Heart right ventricle (tissue), 16 donors: ENCODE measurements around the gene RALY. TPM values are rescaled to one million over a fixed set of nuclear protein-coding genes. Genes with fewer than 3 reads are reported as not detected.

ENCODE experiments used
- ATAC-seq, 8 donors: fragments of 200-7000 bp; cut with Tn5 transposase; one replicate each; pipeline ENCODE4 v1.9.1; 2020; ENCODE audit warnings: mild to moderate bottlenecking in 8 of 8, moderate library complexity in 8 of 8, moderate number of reproducible peaks in 1 of 8
- DNase-seq, 2 donors: peaks; one replicate each; pipeline ENCODE4 v3.0.0-alpha.2; 2020
- H3K27ac ChIP-seq, 10 donors: fragments of 200-600 bp; sonication (generic) in 2 of 10; one replicate each; pipeline versions ENCODE4 v1.5.0 to v1.8.0; 2020 to 2022; ENCODE audit warnings: mild to moderate bottlenecking in 3 of 10
- H3K27me3 ChIP-seq, 7 donors: fragments of 200-600 bp; one replicate each; pipeline ENCODE4 v1.8.0; 2021 to 2022; ENCODE audit warnings: mild to moderate bottlenecking in 2 of 7
- H3K36me3 ChIP-seq, 9 donors: fragments of 200-600 bp; sonication (generic) in 1 of 9; one replicate each; pipeline versions ENCODE4 v1.5.0 to v1.8.0; 2020 to 2022; ENCODE audit warnings: mild to moderate bottlenecking in 2 of 9
- H3K4me1 ChIP-seq, 9 donors: fragments of 200-600 bp; sonication (generic) in 1 of 9; one replicate each; pipeline versions ENCODE4 v1.5.0 to v1.8.0; 2020 to 2022; ENCODE audit warnings: mild to moderate bottlenecking in 4 of 9
- H3K4me3 ChIP-seq, 10 donors: fragments of 200-600 bp; sonication (generic) in 2 of 10; one replicate each; pipeline versions ENCODE4 v1.5.0 to v1.8.0; 2020 to 2022; ENCODE audit warnings: mild to moderate bottlenecking in 7 of 10, moderate library complexity in 2 of 10
- H3K9me3 ChIP-seq, 11 donors: fragments of 200-600 bp in 10 of 11; sonication (generic) in 2 of 11; one replicate each; pipeline versions ENCODE4 v1.5.0 to v1.8.0; 2013 to 2022; ENCODE audit warnings: mild to moderate bottlenecking in 2 of 11, control low read depth in 1 of 11, moderate library complexity in 1 of 11
- WGBS, 2 donors: extraction: QIAGEN DNeasy Blood & Tissue Kit; methylation state at CpG; one replicate each; pipeline ENCODE4 v1.1.7; 2013; ENCODE audit warnings: inconsistent platforms in 1 of 2; 5-methylcytosine and 5-hydroxymethylcytosine counted together
- intact Hi-C, 10 donors: fragments of 100-400 bp; cut with DNase I; formaldehyde crosslinking; loops; one replicate each; pipeline versions ENCODE4 v1.11.1 to v1.14.2; 2022
- polyA plus RNA-seq, 2 donors: library from polyadenylated mRNA; stranded (reverse); fragments of 200-250 nt; gene quantifications; one replicate each; pipeline ENCODE4 v1.2.3, GENCODE V29; 2013
- total RNA-seq, 10 donors: library from RNA; stranded (reverse); fragmentation: NEBNext Ultra II Directional in 3 of 10; extraction: Animal tissue kit (Norgen Biotek cat#: 25700) in 3 of 10; gene quantifications; one replicate each; pipeline versions ENCODE4 v1.2.1 to v1.2.4, GENCODE V29; 2021 to 2023
- TF ChIP-seq, protein P1 (sequence below), 9 donors: fragments of 200-600 bp; sonication (generic) in 2 of 9; IDR thresholded peaks; one replicate each; pipeline versions ENCODE4 v1.5.0 to v1.8.0; 2021 to 2022; ENCODE audit warnings: antibody characterized with exemption in 9 of 9, mild to moderate bottlenecking in 5 of 9, moderate library complexity in 1 of 9
- donor health status: Arrhythmogenic right ventricular cardiomyopathy.
- donor health status: ischemic (EF 13 %, LVEDD 7.1; RV severe dilation, severe dysfunction).
- donor health status: healthy with polysubstance abuse.
- donor health status: DM: no; HTN: yes; CAD: no.
- donor health status: DM: no; HTN: no; CAD: no.
- donor health status: ischemic (EF 25% LVEDD 6.9; RV normal size, moderate dysfunction).
- donor health status: ischemic (EF 25% LVEDD 5.7; RV mildly dilated, moderate dysfunction).
- donor health status: healthy.
- donor health status: DM: yes; HTN: yes; CAD: no.
- donor health status: Ischemic cardiomyopathy.
- donor health status: ischemic (EF 35%, LVEDD 5.7; RV mildly dilated, moderate dysfunction).
- donor health status: nonischemic (EF 11% LVEDD 7.7; RV severe dilation, severe dysfunction).
- donor health status: DM: yes; HTN: yes; CAD: no.
- donor health status: PGD.
- donor health status: ischemic (EF 29% LVEDD 5.4; RV normal size, mild dysfunction).
- donor health status: nonischemic (EF 23%, LVEDD 6.1; RV moderate dilation, normal function).

RALY gene
- total and polyA plus RNA-seq, 12 donors, result 84.3 to 234 (median 104) TPM

DNA sequence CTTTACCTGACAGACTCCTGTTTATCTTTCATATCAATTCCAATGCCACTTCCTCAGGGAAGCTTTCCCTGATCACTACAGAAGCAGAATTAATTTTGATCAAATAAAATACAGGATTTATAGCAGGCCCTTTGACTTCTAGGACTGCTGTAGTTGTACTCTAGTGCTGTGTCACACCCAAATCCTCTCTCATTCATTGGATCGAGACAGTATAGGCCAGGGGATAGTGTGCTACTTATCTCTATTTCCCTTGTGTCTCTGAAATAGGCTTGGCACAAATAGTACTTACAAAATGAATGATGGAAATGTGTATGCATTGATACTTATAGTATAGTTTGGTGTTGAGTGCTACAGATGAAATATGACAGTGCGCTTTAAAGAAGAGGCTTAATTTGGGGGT, 19.8 kb downstream of the RALY start:
- TF ChIP-seq, protein P1, sequence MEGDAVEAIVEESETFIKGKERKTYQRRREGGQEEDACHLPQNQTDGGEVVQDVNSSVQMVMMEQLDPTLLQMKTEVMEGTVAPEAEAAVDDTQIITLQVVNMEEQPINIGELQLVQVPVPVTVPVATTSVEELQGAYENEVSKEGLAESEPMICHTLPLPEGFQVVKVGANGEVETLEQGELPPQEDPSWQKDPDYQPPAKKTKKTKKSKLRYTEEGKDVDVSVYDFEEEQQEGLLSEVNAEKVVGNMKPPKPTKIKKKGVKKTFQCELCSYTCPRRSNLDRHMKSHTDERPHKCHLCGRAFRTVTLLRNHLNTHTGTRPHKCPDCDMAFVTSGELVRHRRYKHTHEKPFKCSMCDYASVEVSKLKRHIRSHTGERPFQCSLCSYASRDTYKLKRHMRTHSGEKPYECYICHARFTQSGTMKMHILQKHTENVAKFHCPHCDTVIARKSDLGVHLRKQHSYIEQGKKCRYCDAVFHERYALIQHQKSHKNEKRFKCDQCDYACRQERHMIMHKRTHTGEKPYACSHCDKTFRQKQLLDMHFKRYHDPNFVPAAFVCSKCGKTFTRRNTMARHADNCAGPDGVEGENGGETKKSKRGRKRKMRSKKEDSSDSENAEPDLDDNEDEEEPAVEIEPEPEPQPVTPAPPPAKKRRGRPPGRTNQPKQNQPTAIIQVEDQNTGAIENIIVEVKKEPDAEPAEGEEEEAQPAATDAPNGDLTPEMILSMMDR (IDR thresholded peaks at IDR 0.05), result no peak
- Histone ChIP-seq H3K9me3 (no peaks in the 10 kb centered on the region), H3K4me3 (no peak overlapping the region), H3K27ac (no peak overlapping the region), H3K36me3 (no peaks in the 10 kb centered on the region), H3K4me1 (peaks cover 15 to 100% (median 89%) of the 10 kb centered on the region in 9 donors), H3K27me3 (no peaks in the 10 kb centered on the region)
- 69 to 74% methylated on average over 2 of the region's 2 CpGs for WGBS, 2 donors
- intact Hi-C loops, result no loop called here
- no peak for ATAC-seq
- DNase-seq, result no peak

DNA sequence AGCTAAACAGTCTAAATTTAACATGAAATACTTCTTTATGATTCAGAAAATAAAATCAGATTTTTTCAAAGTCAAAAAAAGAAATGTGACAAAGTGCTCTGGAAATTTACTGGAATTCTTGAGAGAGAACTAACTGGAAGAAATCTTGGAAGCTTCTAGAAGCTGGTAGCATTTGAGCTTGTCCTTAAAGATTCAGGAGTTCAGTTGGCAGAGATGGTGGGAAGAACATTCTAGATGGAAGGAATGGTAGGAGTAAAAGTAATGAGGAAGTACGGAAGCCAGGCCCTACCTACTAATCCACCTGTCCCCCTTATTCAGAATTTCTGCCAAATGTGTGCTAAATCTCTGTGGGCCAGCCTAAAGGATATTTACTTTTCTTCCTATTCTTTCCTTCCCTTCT, 21.2 kb downstream of the RALY start:
- ATAC-seq, result no peak
- WGBS, 2 donors, result 96 to 98% methylated on average over 1 of the region's 1 CpG

DNA sequence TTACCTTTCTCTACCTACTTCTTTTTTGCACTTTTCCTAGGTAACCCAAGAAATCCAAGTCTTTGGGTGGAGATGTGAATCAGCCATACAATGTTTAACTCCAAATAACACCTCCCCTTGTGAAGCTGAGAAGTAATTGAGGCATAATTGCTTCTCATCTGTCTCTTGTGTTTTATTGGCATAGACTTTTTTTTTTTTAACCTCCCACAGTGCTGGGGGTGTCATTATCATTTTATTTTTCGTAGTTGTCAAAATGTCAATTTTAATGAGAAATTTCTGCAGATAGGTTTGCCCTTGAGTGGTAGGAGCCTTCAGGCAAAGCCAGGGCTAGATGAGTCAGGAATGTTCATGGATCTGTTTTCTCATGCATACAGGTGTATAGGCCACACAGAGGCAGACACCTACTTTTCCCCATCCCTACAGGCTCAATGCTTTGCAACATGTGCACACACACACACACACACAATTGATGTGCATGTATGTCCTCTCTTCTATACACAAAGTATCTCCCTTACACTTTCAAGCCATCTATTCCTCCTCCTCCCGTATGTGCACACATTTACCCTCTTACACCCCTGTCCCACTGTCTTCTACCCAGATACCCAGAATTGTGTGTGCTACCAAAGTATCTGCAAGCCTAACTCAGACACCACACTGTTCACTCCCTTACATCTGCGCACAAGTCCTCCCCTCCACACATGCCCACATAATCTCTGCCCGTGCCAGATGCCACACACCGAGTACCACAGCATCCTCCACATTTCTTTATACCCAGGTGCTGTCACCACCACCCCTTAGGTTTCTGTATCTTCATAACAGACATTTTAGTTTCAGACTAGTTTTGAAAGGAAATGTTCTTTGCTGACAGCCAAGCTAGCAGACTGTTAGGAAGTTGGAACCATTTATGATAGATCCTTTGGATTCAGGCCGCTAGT, 22.0 kb downstream of the RALY start:
- Histone ChIP-seq H3K27ac (no peak overlapping the region), H3K9me3 (no peaks in the 10 kb centered on the region), H3K36me3 (peaks cover 0 to 3% (median 0%) of the 10 kb centered on the region in 9 donors), H3K4me3 (no peak overlapping the region), H3K27me3 (no peaks in the 10 kb centered on the region), H3K4me1 (peaks cover 15 to 89% (median 78%) of the 10 kb centered on the region in 9 donors)
- TF ChIP-seq, protein P1 (IDR thresholded peaks at IDR 0.05), result no peak
- WGBS, 2 donors, result 72 to 81% methylated on average over 6 of the region's 6 CpGs
- ATAC-seq (peak in 1 of 8 donors; percentile 18), DNase-seq (no peak)
- intact Hi-C loops, result no loop called here

More for the DNA sequence above, 21.2 kb downstream of the RALY start:
- Histone ChIP-seq H3K27ac (no peak overlapping the region), H3K4me3 (no peak overlapping the region), H3K27me3 (no peaks in the 10 kb centered on the region), H3K36me3 (peaks cover 0 to 3% (median 0%) of the 10 kb centered on the region in 9 donors), H3K4me1 (peaks cover 15 to 97% (median 86%) of the 10 kb centered on the region in 9 donors), H3K9me3 (no peaks in the 10 kb centered on the region)
- no peak for DNase-seq
- intact Hi-C loops, result no loop called here
- TF ChIP-seq, protein P1 (IDR thresholded peaks at IDR 0.05), result no peak

DNA sequence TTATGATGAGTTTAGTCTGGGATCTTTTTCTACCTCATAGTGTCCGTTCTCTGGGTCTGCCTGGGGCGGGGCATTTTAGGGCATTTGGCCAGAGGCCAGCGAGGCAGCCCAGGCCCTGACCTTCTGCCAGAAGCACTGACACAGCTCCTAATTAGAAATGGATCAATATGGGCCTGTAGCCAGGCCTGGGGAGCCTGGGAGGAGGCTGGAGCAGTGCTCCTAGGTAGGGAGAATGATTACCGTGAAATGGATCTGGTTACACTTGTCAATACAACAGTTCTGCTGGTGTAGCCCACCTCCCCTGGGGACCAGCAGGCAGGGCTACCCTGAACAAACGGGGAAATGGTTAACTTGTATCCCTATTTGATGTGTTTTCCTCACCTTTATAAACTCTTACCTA, 23.0 kb downstream of the RALY start:
- H3K4me3 ChIP-seq, result no peak overlapping the region
- H3K9me3 ChIP-seq, result no peaks in the 10 kb centered on the region
- intact Hi-C loops, result no loop called here
- 68 to 73% methylated on average over 5 of the region's 5 CpGs for WGBS, 2 donors
- no peaks in the 10 kb centered on the region for H3K27me3 ChIP-seq
- peak in 1 of 8 donors; percentile 16 for ATAC-seq
- H3K36me3 ChIP-seq, result peaks cover 0 to 5% (median 0%) of the 10 kb centered on the region in 9 donors
- TF ChIP-seq, protein P1 (IDR thresholded peaks at IDR 0.05), result no peak
- DNase-seq, result no peak
- H3K4me1 ChIP-seq, result peaks cover 15 to 78% (median 67%) of the 10 kb centered on the region in 9 donors
- H3K27ac ChIP-seq, result no peak overlapping the region
